AG08396 (cell line): ENCODE measurements around the gene CTSG.
"Not testable (repeated sequence)": the region's sequence is repeated elsewhere in the genome, so short reads cannot be mapped to it uniquely, and the experiment has no call there.

Experiments used
- DNase-seq: peaks from one replicate; pipeline ENCODE4 v3.0.0; 2012; ENCODE audit warnings: low spot score, mixed read lengths

CTSG gene

DNA sequence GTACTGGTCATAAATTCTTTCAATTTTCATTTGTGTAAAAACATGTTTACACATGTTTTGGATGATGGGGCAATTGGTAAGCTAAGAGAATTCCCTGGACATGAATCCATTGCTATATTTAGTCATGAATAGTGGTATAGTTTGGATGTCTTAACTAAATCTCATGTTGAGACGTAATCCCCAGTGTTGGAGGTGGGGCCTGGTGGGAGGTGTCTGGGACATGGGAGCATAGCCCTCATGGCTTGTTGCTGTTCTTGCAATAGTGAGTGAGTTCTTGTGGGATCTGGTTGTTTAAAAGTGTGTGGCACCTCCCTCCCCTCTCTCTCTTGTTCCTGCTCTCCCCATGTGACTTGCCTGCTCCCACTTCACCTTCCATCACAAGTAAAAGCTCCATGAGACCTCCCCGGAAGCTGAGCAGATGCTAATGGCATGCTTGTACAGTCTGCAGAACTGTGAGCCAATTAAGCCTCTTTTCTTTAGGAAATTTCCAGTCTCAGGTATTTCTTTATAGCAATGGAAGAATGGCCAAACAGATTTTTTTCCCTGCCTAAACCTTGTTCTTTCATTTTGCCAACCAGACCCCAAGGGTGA lies 33.6 kb downstream of the CTSG start:
- no peak for DNase-seq

DNA sequence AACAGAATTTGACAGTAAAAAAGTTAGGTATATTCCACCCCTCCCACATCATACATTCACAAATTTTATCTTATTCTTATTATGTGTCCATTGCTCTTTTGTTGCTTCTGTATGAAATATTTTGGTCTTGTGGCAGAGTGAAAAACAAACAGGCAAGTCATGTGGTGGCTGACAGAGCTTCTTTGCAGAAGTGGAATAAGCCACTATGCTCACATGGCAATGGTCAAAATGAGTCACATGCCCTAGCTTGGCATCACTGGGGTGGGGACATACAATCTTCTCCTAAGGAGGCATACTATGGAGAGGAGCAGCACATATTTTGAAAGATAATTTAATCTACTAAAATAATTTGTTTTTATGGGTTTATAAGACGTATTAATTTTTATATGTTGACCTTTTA lies 40.3 kb downstream of the CTSG start:
- no peak for DNase-seq

DNA sequence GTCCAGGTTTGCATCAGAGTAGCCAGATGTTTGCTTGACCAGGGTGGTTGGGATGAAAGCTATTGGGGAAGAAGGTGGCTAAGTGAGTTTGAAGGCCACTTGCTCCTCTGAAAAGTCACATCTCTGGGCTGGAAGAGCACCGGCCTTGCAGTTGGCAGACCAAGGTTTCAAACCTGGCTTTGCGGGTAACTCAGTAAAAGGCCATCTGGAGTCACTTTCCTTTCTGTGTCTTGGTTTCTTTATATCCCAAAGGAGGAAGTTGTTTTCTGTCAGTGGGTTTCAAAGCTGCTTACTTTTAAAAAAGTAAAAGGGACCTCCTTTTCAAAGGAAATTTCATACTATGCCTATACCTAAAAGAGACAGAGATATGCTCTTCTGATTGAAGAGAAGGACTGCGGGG lies 41.8 kb downstream of the CTSG start:
- DNase-seq = no peak

DNA sequence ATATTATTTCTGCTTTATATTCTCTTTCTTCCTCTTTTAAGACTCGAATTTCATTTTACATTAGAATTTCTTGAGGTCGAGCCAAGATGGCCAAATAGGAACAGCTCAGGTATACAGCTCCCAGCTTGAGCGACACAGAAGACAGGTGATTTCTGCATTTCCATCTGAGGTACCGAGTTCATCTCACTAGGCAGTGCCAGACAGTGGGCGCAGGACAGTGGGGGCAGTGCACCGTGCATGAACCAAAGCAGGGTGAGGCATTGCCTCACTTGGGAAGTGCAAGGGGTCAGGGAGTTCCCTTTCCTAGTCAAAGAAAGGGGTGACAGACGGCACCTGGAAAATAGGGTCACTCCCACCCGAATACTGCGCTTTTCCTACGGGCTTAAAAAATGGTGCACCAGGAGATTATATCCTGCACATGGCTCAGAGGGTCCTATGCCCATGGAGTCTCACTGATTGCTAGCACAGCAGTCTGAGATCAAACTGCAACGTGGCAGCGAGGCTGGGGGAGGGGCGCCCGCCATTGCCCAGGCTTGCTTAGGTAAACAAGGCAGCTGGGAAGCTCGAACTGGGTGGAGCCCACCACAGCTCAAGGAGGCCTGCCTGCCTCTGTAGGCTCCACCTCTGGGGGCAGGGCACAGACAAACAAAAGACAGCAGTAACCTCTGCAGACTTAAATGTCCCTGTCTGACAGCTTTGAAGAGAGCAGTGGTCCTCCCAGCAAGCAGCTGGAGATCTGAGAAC lies 50.0 kb downstream of the CTSG start:
- DNase-seq = not testable (repeated sequence)
